ENCODE measurements around the gene EXD3.

EXD3 gene

DNA sequence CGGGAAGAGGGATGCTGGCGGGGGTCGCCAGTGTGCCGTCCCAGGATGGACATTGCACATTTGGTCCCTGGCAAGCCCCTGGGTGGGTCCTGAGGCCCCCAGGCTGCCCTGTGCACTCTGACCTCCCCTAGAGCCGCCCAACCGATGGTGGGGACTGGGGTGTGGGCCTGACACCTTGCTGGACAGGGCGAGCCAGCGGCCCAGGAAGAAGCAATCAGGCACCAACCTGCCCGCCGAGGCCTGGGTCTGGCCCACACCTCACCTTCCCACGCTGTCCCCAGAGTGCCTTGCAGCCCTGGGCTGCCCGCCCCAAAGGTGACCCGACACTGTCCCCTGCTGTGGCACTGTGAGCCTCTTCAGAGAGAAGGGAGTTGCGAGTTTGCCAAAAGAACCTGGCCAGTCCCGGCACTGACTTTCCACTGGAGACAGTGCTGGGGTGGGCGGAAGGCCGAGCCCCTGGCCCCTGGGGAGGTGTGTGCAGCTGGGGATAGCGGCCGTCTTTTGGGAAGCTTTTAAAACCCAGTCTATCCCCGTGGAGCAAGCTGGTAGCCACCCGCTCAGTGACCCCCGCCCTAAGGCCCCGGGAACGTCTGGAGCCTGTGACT lies 108.9 kb downstream of the EXD3 start:
- H3K36me3 ChIP-seq (ENCODE audit: control insufficient read depth, low read depth, low read length) = no peaks in the 10 kb centered on the region
- no peaks in the 10 kb centered on the region for H3K27me3 ChIP-seq (ENCODE audit: control insufficient read depth, insufficient read depth, low read length)
- H3K9ac ChIP-seq (ENCODE audit: low read length) = no peak overlapping the region
- H3K9me3 ChIP-seq (ENCODE audit: control insufficient read depth, low read depth, low read length) = no peaks in the 10 kb centered on the region
- H3K4me3 ChIP-seq (ENCODE audit: low read length) = no peak overlapping the region
- peaks cover 2% of the 10 kb centered on the region for H3K4me1 ChIP-seq (ENCODE audit: control insufficient read depth, low read depth, low read length)
- no peak overlapping the region for H3K27ac ChIP-seq (ENCODE audit: low read length)

DNA sequence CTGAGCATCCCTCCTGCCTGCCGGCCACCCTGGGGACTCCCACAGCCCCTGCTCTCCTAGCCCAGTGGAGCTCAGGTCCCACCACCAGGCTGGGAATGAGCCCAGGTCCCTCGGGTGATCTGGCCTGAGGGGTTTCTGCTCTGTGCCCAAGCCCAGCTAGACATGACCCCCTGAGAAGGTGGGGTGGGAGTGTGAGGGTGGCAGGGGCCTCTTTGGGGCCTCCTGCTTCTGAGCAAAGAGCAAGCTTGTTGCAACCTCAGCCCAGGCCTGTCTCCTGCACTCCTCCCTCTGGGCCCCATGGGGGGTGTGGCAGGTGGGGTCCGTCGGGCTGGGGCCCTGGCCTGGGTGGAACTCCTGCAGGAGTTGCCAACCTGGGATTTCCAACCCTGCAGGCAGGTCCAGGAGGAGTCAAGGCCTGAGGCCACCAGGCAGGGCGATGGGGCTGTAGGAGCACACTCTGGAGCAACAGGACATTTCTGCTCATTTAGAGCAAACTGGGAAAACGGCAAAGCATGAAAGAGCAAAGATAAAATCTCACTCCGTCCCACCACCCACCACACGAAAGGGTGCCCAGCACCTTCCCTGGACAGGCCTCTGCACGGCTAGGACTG lies 109.5 kb downstream of the EXD3 start:
- Histone ChIP-seq H3K9ac (ENCODE audit: low read length) (no peak overlapping the region), H3K36me3 (ENCODE audit: control insufficient read depth, low read depth, low read length) (no peaks in the 10 kb centered on the region), H3K4me3 (ENCODE audit: low read length) (no peak overlapping the region), H3K27me3 (ENCODE audit: control insufficient read depth, insufficient read depth, low read length) (no peaks in the 10 kb centered on the region), H3K27ac (ENCODE audit: low read length) (no peak overlapping the region), H3K9me3 (ENCODE audit: control insufficient read depth, low read depth, low read length) (no peaks in the 10 kb centered on the region), H3K4me1 (ENCODE audit: control insufficient read depth, low read depth, low read length) (peaks cover 2% of the 10 kb centered on the region)

DNA sequence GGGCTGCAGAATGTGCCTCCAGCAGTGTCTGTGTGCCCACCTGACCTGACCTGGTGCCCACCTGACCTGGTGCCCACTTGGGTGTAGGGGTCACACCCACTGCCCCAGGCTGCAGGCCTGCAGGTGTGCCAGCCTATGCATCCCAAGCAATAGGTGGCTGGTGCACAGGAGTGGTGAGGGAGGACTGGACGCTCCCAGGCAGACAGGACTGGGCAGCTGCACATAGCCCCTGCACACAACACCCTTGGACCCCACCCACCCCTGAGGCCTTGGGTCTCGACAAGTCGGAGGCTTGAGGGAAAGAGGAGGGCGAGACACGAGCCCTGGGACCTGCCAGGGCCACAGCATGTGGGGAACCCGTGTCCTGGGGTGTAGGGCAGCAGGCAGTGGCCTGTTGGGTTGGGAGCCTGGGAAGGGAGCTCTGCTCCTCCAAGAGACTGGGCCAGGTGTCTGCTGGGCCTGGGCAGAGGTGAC lies 110.1 kb downstream of the EXD3 start:
- H3K27ac ChIP-seq (ENCODE audit: low read length) = no peak overlapping the region
- H3K4me3 ChIP-seq (ENCODE audit: low read length) = no peak overlapping the region
- no peaks in the 10 kb centered on the region for H3K36me3 ChIP-seq (ENCODE audit: control insufficient read depth, low read depth, low read length)
- no peak overlapping the region for H3K9ac ChIP-seq (ENCODE audit: low read length)
- peaks cover 2% of the 10 kb centered on the region for H3K4me1 ChIP-seq (ENCODE audit: control insufficient read depth, low read depth, low read length)
- H3K9me3 ChIP-seq (ENCODE audit: control insufficient read depth, low read depth, low read length) = no peaks in the 10 kb centered on the region
- H3K27me3 ChIP-seq (ENCODE audit: control insufficient read depth, insufficient read depth, low read length) = no peaks in the 10 kb centered on the region

DNA sequence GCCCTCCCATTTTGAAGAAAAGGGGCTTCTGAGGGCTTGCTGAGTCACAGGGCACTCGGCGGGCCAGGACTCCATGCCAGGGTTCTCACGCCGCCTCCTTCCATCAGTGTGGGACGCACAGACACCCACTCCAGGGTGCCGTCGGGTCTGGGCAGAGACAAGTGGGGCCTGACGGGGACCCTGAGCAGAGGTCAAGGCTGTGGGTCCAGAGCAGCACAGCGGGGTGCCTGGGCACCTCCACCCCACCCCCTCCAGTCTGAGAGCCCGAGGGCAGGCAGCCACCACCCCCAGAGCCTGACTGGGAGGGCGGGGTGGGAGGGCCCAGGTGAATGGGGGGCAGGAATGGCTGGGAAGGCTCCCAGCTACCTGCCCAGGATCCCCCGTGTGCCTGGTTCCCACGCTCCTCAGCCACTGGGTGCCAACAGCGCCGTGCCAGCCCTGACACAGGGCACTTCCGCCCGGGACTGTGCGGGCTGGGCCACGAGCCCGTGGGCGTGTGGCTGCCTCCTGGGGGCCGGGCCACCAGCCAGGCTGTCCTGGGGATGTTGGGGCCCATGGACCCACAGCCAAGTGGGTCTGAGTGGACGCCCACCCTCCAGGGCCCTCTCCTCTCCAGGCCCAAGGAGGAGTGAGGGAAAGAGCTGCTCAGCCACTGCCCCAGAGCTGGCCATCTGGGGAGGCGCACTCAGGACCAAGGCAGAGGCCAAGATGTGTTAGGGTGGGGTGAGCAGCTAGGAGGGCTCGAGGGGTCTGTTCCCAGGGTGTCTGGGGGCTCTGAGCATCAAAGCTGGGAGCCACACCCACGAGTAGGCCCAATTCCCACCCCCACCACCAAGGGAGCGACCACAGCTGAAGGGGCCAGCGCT lies 110.7 kb downstream of the EXD3 start:
- no peak overlapping the region for H3K4me3 ChIP-seq (ENCODE audit: low read length)
- H3K36me3 ChIP-seq (ENCODE audit: control insufficient read depth, low read depth, low read length) = no peaks in the 10 kb centered on the region
- H3K9ac ChIP-seq (ENCODE audit: low read length) = no peak overlapping the region
- H3K4me1 ChIP-seq (ENCODE audit: control insufficient read depth, low read depth, low read length) = peaks cover 2% of the 10 kb centered on the region
- H3K27ac ChIP-seq (ENCODE audit: low read length) = no peak overlapping the region
- no peaks in the 10 kb centered on the region for H3K9me3 ChIP-seq (ENCODE audit: control insufficient read depth, low read depth, low read length)
- no peaks in the 10 kb centered on the region for H3K27me3 ChIP-seq (ENCODE audit: control insufficient read depth, insufficient read depth, low read length)

DNA sequence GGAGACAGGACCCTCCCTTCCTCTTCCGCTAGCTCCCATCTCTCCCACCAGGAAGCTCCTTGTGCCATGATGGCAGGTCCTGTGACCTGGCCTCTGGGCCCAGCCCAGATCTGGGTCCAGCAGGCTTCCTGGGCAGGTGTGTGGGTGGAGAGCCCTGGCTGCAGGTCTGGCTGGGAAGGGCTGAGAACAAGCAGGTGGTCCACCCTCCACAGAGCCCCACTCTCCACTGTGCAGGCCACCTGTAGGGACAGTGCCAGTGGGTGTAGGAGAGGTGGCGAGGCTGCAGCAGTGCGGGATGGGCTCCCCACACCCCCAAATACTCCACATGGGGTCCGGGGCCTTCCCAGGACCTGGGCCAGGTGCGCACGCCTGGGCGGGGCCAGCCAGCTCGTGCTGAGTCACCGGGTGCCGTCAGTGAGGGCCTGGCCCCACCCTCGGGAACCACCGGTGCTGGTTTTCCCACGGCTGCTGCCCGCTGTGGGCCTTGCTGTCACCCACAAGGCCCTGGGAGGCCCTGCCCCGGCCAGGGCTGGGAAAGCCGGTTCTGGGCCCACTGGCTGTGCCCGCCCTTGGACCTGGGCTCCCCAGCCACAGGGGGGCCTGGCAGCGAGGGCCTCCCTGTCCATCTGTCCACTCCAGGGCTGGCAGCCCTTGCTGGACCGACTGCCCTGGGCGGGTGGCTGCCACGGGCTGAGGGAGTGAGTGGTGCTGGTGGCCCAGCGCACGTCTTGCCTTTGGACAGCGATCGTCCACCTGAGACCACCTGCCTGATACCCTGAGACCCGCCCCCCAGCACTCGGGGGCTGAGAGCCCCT lies 111.6 kb downstream of the EXD3 start:
- Histone ChIP-seq H3K36me3 (ENCODE audit: control insufficient read depth, low read depth, low read length) (no peaks in the 10 kb centered on the region), H3K9ac (ENCODE audit: low read length) (no peak overlapping the region), H3K27me3 (ENCODE audit: control insufficient read depth, insufficient read depth, low read length) (no peaks in the 10 kb centered on the region), H3K27ac (ENCODE audit: low read length) (no peak overlapping the region), H3K4me3 (ENCODE audit: low read length) (no peak overlapping the region), H3K9me3 (ENCODE audit: control insufficient read depth, low read depth, low read length) (no peaks in the 10 kb centered on the region), H3K4me1 (ENCODE audit: control insufficient read depth, low read depth, low read length) (peaks cover 3% of the 10 kb centered on the region)

DNA sequence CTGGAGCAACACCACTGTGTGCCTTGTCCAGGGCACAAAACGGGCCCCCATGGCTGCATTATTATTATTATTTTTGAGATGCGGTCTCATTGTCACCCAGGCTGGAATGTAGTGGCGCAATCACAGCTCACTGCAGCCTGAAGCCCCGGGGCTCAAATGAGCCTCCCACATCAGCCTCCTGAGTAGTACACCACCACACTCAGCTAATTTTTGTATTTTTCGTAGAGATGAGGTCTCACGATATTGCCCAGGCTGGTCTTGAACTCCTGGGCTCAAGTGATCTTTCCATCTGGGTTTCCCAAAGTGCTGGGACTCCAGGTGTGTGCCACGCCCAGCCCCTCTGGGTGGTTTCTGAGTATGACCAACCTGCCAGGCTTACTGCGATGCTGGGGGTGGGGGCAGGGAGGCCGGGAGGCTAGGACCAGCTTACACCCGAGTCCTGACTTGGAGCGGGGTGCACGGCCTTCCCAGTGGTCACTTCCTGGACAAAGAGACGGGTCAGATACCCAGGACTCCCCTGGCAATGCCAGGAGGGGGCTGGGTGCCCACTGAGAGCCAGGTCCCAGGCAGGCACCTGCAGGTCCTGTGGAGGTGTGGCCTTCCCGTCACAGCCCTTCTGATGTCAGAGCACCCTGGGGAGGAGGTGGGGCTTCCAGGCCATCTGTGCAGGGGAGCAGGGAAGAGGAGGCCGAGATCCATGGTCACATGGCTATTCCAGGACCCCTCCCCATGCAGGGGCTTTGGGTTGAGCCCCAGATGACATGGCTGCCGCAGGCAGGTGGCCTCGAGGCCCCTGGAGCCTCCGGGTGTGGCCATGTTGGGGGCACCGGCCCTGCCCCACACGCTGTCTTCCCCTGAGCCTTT lies 112.5 kb downstream of the EXD3 start:
- Histone ChIP-seq H3K4me1 (ENCODE audit: control insufficient read depth, low read depth, low read length) (peaks cover 11% of the 10 kb centered on the region), H3K9me3 (ENCODE audit: control insufficient read depth, low read depth, low read length) (no peaks in the 10 kb centered on the region), H3K4me3 (ENCODE audit: low read length) (no peak overlapping the region), H3K27ac (ENCODE audit: low read length) (no peak overlapping the region), H3K36me3 (ENCODE audit: control insufficient read depth, low read depth, low read length) (no peaks in the 10 kb centered on the region), H3K27me3 (ENCODE audit: control insufficient read depth, insufficient read depth, low read length) (no peaks in the 10 kb centered on the region), H3K9ac (ENCODE audit: low read length) (no peak overlapping the region)

DNA sequence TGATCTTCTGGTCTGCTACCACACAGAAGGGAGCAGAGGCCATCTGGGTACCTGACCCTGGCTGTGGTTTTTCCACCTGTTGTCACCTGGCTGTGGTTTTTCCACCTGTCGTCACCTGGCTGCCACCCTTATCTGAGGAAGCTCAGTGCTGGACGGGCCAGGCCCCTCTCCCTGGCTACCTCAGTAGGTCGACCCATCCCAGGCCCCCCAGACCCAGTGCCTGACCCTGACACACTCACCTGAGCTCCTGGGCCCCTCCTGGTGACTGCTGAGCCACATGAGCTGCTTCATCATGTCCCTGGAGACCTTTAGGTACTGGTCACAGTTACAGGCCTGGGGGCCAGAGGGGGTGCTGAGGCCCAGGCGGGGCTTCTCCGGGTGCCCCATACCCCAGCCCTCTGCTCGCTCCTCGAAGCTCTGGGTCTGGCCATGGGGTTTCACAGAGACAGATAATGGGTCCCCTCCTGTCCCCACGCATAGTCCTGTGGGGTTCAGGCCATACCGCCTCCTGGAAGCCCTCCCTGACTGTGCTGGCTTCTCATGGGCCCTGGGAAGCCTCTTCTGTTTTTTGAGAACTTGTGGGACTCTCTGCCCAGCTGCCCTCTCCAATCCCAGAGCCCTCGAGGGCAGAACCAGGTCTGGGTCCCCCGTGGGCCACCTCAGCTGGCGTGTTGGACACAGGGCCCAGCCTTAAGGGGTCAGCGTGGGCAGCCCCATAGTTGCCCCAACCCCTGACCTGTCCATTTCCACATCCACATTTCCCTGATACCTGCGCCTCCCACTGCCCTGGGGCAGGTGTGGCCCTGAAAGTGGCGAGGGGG lies 113.4 kb downstream of the EXD3 start:
- Histone ChIP-seq H3K27me3 (ENCODE audit: control insufficient read depth, insufficient read depth, low read length) (no peaks in the 10 kb centered on the region), H3K9ac (ENCODE audit: low read length) (no peak overlapping the region), H3K4me1 (ENCODE audit: control insufficient read depth, low read depth, low read length) (peaks cover 12% of the 10 kb centered on the region), H3K9me3 (ENCODE audit: control insufficient read depth, low read depth, low read length) (no peaks in the 10 kb centered on the region), H3K27ac (ENCODE audit: low read length) (no peak overlapping the region), H3K4me3 (ENCODE audit: low read length) (no peak overlapping the region), H3K36me3 (ENCODE audit: control insufficient read depth, low read depth, low read length) (no peaks in the 10 kb centered on the region)

DNA sequence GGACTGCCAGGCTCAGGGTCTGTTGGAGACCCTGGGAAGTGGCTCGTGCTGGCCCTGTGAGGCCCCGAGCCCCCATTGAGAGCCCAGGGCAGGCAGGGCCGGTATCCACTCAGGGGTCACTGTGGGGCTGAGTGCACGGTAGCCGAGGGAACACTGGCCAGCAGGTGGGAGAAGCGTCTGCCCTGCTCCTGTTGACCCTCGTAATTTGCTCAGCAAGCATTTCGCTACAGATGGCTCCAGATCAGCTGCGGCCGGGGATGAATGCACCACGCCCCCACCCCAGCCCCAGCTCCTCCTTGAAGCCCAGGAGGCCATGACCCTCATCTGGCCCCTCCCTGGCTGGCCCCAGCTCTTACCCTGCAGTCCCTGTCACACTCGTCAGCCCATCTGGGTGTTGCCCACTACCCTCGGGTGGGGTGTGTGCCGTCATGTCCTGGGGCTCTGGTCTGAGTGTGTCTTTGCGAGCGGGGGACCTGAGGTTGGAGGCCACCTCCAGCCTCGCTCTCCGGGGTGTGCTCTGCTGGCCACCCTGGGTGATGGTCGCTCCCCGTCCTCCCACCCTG lies 114.8 kb downstream of the EXD3 start:
- Histone ChIP-seq H3K27ac (ENCODE audit: low read length) (no peak overlapping the region), H3K9me3 (ENCODE audit: control insufficient read depth, low read depth, low read length) (no peaks in the 10 kb centered on the region), H3K9ac (ENCODE audit: low read length) (no peak overlapping the region), H3K36me3 (ENCODE audit: control insufficient read depth, low read depth, low read length) (no peaks in the 10 kb centered on the region), H3K4me3 (ENCODE audit: low read length) (no peak overlapping the region), H3K27me3 (ENCODE audit: control insufficient read depth, insufficient read depth, low read length) (peaks cover 9% of the 10 kb centered on the region), H3K4me1 (ENCODE audit: control insufficient read depth, low read depth, low read length) (peaks cover 17% of the 10 kb centered on the region)

DNA sequence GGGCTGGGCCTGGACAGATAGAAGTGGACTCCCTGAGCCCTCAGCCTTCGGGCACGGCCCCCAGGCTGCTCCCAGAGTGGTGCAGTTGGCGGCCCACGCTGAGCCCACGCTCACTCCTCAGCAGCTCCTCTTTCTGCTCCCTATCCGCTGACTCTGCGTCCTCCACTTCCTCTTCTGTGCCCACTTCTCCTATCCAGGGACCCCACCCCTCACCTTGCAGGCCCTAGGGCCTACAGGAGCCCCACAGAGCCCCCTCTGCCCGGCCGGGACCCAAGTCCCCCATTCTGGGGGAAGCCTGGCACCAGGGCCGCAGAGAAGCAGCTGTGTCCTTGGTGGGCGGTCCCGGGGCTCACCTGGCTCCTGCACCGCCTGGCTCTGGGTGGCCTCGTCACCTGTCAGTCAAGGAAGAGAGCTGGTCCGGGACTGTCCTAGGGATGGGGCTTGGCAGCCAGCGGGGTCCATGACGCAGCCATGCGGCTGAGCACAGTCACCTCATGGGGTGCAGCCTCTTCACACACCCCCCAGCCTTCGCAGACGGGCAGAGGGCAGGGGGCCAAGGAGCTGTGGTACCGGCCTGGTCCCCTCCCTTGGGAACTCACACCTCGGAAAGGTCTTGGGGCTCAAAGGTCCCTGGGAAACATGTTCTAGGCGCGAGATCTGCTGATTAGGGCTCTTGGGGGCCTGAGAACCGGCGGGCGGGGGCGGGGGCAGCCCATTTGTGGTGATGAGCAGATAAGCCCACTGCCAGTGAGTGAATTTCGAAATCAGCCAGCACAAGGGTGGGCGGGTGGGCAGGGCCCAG lies 115.5 kb downstream of the EXD3 start:
- no peak overlapping the region for H3K9ac ChIP-seq (ENCODE audit: low read length)
- H3K27me3 ChIP-seq (ENCODE audit: control insufficient read depth, insufficient read depth, low read length) = peaks cover 16% of the 10 kb centered on the region
- H3K4me1 ChIP-seq (ENCODE audit: control insufficient read depth, low read depth, low read length) = peaks cover 20% of the 10 kb centered on the region
- H3K9me3 ChIP-seq (ENCODE audit: control insufficient read depth, low read depth, low read length) = no peaks in the 10 kb centered on the region
- no peak overlapping the region for H3K27ac ChIP-seq (ENCODE audit: low read length)
- H3K36me3 ChIP-seq (ENCODE audit: control insufficient read depth, low read depth, low read length) = no peaks in the 10 kb centered on the region
- no peak overlapping the region for H3K4me3 ChIP-seq (ENCODE audit: low read length)
